HG02870 (cell line): ENCODE measurements around the gene TSHR.
"Not testable (repeated sequence)": the region's sequence is repeated elsewhere in the genome, so short reads cannot be mapped to it uniquely, and the experiment has no call there.

Experiments used
- ATAC-seq: cut with Tn5 transposase; IDR thresholded peaks from one replicate; pipeline ENCODE4 v1.9.1; 2021; ENCODE audit warnings: mild to moderate bottlenecking, moderate library complexity; ENCODE audit not compliant: unreplicated experiment

Gene TSHR

GRCh38 chr14:80988735-80989429, 33.5 kb downstream of the TSHR start:
- no peak for ATAC-seq

GRCh38 chr14:80992580-80992979, 37.2 kb downstream of the TSHR start:
- ATAC-seq: no peak

DNA sequence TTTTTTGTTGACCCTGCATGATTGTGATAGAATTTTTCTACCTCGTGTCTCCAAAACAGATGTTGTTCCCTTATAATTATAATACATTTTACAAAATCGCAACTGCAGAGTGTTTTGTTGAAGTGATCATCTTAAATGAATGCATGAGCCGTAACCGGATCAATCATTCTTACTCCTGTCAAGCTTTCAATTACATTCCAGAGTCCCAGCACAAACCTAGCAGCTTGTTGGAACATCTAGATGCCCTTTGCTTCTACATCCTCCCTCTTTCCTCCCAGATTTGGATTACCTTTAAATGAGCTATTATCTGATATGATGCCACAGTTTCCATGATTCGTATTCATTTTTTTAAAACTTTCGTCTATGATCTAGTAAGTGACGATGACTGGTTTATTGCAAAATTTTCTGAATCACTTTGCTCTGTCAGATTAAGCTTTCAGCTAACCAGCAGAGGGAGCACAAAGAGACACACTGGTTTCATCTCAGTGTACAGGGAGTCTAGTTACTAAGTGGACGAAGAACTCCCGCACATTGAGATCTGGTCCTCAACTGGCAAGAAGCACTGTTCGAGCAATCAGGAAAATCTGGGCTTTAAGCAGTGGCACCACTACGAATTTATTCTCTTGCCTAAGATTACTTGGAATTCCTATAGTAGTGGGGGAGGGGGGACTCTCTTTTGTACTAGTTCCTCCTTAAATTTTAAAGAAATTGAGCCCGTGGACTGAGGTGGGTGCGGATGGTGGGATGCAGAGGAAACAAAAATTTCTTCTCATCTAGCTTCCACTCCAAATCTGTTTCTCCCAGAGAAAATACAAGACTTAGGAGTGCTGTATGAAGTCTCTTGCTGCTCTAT, 40.9 kb downstream of the TSHR start:
- ATAC-seq: no peak

DNA sequence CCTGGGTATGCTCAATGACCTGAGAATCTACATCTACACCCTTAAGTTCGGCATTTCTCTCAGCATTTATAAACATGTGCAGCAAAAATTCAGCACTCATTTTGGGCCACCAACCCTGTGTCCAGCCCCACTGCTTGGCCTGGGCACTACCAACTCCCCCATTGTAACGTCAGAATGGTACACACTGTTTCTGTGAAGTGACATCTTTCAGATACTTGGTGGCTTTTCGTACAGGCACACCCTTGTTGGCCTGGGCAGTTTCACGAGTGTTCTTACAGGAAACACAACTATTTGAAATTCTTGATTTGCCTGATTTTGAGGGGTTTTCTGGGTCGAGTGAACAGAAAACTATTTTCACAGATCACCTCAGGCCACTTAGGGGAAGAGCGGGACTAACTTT, 46.0 kb downstream of the TSHR start:
- ATAC-seq: no peak

DNA sequence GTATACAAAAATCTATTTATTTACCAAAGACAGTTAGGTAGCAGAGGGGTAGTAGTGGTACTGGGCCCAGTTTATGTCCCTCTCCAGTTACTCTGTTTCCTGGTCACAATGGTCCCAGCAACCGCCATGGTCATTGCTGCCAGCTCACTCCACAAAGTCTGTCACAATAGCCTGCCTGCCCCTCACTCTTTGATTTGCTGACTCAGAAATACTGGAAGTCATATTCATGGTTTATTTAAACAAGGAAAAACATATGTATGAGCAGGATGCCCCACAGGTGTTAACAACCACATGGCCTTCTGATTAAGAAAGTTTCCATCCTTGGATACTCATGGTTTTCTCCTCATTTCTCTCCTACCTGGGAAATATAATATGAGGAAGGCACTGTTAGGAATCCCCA, 49.2 kb downstream of the TSHR start:
- no peak for ATAC-seq

- no peak for ATAC-seq
These were observed 50.3 kb downstream of the TSHR start for GRCh38 chr14:81005540-81006228.

- no peak for ATAC-seq
These were observed 50.8 kb downstream of the TSHR start for GRCh38 chr14:81006266-81006665.

DNA sequence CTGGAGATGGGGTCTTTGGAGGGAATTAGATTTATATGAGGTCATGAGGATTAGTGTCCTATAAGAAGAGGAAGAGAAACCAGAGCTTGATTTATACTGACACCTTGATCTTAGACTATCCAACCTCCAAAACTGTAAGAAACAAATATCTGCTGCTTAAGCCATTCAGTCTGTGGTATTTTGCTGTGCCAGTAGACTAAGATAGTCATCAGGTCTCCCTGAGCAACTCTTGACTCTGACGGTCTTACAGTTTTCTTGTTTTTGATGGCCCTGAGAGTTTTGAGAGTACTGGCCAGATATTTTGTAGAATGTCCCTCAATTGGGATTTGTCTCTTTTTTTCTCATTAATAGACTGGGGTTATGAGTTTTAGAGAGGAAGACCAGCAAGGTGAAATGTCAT, 51.7 kb downstream of the TSHR start:
- no peak for ATAC-seq

GRCh38 chr14:81009346-81009745, 53.9 kb downstream of the TSHR start:
- no peak for ATAC-seq

DNA sequence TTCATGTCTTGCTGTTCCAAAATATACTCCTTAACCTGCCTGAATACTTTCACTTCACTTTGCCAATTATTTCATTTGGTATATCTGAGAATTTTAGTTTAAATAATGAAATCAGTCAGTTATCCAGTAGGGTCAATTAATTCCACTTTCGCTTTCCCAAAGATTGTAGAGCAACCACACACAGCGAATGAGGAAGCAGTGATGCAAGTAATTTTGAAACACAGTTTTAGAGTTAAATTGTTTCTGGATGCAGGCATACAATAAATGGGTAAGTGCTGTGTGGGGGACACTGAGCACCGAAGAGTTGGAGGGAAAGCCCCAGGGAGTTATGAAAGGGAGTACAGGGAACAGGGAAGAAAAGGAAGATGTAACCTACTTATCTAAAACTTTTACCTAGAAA, 62.8 kb downstream of the TSHR start:
- ATAC-seq: no peak

- no peak for ATAC-seq
These were observed 63.3 kb downstream of the TSHR start for GRCh38 chr14:81018684-81019083.

- not testable (repeated sequence) for ATAC-seq
These were observed 63.7 kb downstream of the TSHR start for GRCh38 chr14:81019113-81019512.

DNA sequence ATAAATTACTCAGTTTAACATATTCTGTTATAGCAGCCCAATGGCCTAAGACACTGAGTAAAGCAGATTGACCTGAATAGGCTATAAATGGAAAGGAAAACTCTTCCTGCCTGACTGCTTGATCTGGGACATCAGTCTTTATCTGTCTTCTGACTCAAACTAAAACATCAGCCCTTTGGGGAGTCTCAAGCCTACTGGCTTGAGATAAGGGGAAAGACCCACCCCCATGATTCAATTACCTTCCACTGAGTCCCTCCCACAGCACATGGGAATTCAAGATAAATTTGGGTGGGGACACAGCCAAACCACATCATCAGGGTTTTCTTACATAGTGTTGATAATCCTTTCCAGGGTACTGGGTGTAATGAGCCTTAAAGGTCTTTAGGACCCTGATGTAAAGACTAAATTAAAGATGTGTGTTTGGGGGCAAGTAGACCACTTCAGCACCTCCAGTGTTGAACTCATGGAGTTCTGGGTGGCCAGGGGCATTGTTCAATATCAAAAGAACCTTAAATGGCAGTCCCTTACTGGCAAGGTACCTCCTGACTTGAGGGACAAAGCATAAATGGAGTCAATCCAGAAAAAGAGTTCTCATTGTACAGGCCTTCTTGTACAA, 67.8 kb downstream of the TSHR start:
- no peak for ATAC-seq

GRCh38 chr14:81028461-81028860, 73.0 kb downstream of the TSHR start:
- ATAC-seq: no peak

- no peak for ATAC-seq
These were observed 76.1 kb downstream of the TSHR start for GRCh38 chr14:81031488-81031887.

GRCh38 chr14:81033698-81034240, 78.3 kb downstream of the TSHR start:
- ATAC-seq: no peak

GRCh38 chr14:81042438-81042837, 87.0 kb downstream of the TSHR start:
- no peak for ATAC-seq

DNA sequence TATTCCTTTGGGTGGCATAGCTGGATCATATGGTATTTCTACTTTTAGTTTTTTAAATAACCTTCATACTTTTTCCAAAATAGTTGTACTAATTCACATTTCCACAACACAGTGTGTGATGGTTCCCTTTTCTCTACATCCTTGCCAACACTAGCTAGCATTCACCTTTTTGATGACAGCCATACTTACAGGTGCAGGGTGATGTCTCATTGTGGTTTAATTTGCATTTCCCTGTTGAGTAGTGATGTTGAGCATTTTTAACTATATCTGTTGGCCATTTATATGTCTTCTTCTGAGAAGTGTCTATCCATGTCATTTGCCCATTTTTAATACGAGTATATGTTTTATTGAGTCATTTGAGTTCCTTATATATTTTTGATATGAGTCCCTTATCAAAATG, 96.1 kb downstream of the TSHR start:
- no peak for ATAC-seq

GRCh38 chr14:81054057-81054456, 98.6 kb downstream of the TSHR start:
- ATAC-seq: not testable (repeated sequence)

GRCh38 chr14:81055971-81056370, 100.5 kb downstream of the TSHR start:
- ATAC-seq: no peak

DNA sequence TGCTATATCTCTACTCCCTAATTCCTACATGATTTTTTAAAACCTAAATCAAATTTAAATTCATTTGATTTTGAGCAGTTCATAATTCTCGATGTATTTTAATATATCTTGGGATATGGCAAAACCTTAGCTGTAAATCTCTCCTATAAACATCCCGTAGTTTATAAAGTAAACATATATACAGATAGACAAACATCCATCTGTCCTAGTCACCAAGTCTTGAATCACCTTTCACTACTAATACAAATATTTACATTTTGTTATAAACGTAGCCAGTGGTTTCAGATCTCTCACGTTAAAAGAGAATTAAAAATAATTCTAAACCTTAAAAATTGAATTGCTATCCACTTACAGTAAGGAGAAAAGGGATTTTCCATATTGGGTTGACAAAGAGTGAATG, 107.0 kb downstream of the TSHR start:
- ATAC-seq: no peak
